Measurements from ENCODE around the gene DIS3L2. TPM values are rescaled to one million over a fixed set of nuclear protein-coding genes. Genes with fewer than 3 reads are reported as not detected.

Gene DIS3L2
- total RNA-seq, 1 experiment from 2014 or later, result 28.5 TPM

DNA sequence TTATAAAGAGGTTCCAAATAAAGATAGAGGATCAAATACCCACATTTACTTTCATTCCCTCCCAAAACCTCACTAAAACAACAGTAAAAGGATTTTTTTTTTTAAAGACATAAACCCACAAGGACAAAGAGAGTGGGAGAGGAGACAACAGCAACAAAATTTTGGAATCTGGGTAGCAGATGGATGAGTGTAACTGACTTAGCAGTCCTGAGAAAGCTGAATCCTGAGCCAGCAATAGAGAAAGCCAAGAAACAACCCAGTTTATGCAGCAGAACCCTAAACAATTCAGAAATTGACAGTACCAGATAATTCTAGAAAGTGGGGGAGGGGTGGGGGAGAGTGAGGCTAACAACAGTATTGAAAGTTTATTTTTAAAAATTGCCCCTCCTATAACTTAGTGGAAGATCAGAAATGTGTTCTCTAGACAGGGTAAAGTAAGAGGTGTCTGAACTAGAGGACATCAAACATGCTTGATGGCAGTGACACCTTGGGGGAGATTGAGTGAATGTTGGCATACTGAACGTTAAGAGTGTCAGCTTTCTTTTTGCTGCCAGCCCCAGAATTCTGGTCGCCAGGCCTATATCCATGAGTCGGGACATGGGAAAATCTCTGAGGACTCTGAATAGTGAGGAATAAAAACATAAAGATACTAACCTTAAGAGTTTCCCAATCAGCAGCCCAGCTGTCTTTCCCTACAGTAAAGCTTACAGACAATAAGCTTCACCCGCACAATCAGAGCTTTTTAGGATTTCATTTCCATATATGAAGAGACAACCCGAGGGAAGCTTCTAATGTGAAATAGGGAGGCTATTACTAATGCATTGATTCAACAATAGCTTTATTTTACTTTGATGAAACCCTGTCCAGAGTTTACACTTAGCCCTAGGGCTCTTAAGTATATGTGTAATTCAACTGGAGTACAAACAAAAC is 289.0 kb downstream of the DIS3L2 start (continued):
- TF ChIP-seq, protein P1, sequence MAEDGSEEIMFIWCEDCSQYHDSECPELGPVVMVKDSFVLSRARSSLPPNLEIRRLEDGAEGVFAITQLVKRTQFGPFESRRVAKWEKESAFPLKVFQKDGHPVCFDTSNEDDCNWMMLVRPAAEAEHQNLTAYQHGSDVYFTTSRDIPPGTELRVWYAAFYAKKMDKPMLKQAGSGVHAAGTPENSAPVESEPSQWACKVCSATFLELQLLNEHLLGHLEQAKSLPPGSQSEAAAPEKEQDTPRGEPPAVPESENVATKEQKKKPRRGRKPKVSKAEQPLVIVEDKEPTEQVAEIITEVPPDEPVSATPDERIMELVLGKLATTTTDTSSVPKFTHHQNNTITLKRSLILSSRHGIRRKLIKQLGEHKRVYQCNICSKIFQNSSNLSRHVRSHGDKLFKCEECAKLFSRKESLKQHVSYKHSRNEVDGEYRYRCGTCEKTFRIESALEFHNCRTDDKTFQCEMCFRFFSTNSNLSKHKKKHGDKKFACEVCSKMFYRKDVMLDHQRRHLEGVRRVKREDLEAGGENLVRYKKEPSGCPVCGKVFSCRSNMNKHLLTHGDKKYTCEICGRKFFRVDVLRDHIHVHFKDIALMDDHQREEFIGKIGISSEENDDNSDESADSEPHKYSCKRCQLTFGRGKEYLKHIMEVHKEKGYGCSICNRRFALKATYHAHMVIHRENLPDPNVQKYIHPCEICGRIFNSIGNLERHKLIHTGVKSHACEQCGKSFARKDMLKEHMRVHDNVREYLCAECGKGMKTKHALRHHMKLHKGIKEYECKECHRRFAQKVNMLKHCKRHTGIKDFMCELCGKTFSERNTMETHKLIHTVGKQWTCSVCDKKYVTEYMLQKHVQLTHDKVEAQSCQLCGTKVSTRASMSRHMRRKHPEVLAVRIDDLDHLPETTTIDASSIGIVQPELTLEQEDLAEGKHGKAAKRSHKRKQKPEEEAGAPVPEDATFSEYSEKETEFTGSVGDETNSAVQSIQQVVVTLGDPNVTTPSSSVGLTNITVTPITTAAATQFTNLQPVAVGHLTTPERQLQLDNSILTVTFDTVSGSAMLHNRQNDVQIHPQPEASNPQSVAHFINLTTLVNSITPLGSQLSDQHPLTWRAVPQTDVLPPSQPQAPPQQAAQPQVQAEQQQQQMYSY (CRISPR knock-in tag; IDR thresholded peaks at IDR 0.05), result no peak

DNA sequence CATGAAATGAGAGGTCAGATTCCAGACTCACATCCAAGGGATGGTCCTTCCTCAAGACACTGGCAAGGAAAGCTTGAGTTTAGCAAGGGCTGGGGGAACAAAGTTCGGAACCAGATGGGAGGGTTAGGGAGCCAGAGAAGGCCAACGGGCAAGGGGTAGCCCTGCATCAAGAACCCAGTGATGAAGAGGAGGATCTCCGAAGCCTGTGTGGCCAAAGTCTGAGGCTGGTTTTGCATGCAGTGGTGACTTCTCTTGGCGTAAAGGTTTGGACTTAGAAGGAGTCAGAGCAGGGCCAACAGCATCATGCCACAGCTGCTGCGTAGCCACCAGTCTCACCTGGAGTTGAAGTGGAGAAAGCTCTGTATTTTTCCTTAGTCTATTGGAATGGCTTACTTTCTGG is 293.5 kb downstream of the DIS3L2 start:
- no peak overlapping the region for H3K27ac Mint-ChIP-seq
- no peaks in the 10 kb centered on the region for H3K27me3 Mint-ChIP-seq (ENCODE audit: low read depth)
- TF ChIP-seq ZNF423 (CRISPR knock-in tag; IDR thresholded peaks at IDR 0.05) (no peak), GRHL2 (CRISPR knock-in tag; IDR thresholded peaks at IDR 0.05; ENCODE audit: insufficient replicate concordance, severe bottlenecking) (no peak)
- TF ChIP-seq, protein P2, sequence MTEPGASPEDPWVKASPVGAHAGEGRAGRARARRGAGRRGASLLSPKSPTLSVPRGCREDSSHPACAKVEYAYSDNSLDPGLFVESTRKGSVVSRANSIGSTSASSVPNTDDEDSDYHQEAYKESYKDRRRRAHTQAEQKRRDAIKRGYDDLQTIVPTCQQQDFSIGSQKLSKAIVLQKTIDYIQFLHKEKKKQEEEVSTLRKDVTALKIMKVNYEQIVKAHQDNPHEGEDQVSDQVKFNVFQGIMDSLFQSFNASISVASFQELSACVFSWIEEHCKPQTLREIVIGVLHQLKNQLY (CRISPR knock-in tag; IDR thresholded peaks at IDR 0.05), result no peak
- TF ChIP-seq, protein P3, sequence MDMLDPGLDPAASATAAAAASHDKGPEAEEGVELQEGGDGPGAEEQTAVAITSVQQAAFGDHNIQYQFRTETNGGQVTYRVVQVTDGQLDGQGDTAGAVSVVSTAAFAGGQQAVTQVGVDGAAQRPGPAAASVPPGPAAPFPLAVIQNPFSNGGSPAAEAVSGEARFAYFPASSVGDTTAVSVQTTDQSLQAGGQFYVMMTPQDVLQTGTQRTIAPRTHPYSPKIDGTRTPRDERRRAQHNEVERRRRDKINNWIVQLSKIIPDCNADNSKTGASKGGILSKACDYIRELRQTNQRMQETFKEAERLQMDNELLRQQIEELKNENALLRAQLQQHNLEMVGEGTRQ (CRISPR knock-in tag; IDR thresholded peaks at IDR 0.05), result no peak
- H3K36me3 Mint-ChIP-seq, result no peaks in the 10 kb centered on the region
- CTCF ChIA-PET, result interaction anchor here (3.4 kb wide), 1 partner anchor 38 kb away, joined by 11 read pairs; no protein-coding TSS in a partner anchor
- POLR2A ChIA-PET, result no interaction called here
- H3K4me3 Mint-ChIP-seq, result no peak overlapping the region
- ATAC-seq, result no peak
- no peaks in the 10 kb centered on the region for H3K4me1 Mint-ChIP-seq
- no peak for DNase-seq (ENCODE audit: low spot score)
- no peaks in the 10 kb centered on the region for H3K9me3 Mint-ChIP-seq

DNA sequence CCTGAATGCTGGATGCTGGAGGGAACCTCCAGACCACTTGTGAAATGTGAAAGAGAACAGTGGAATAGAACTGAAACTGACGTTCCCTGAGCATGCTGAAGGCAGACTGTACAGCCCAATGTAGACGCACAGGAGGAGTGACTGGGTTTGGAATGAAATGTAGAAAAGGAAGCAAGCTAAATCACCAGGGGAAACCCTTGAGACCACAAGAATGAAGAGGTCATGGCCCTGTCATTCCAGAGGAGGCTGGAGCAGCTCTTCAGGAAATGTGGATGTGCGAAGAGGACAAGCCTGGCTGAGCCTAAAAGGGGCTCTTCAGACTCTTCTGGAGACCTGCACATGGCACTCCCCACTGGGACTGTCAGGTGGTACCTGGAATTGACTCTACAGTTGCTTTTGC is 298.6 kb downstream of the DIS3L2 start:
- H3K27ac Mint-ChIP-seq, result no peak overlapping the region
- H3K4me3 Mint-ChIP-seq, result no peak overlapping the region
- no peak for ATAC-seq
- DNase-seq (ENCODE audit: low spot score), result no peak
- no peaks in the 10 kb centered on the region; the same call in 1 of the 2 replicates for H3K4me1 Mint-ChIP-seq
- no peaks in the 10 kb centered on the region for H3K9me3 Mint-ChIP-seq
- POLR2A ChIA-PET, result no interaction called here
- no peaks in the 10 kb centered on the region for H3K36me3 Mint-ChIP-seq
- CTCF ChIA-PET, result no interaction called here
- H3K27me3 Mint-ChIP-seq (ENCODE audit: low read depth), result no peaks in the 10 kb centered on the region; the same call in 1 of the 2 replicates
- TF ChIP-seq, protein P4, sequence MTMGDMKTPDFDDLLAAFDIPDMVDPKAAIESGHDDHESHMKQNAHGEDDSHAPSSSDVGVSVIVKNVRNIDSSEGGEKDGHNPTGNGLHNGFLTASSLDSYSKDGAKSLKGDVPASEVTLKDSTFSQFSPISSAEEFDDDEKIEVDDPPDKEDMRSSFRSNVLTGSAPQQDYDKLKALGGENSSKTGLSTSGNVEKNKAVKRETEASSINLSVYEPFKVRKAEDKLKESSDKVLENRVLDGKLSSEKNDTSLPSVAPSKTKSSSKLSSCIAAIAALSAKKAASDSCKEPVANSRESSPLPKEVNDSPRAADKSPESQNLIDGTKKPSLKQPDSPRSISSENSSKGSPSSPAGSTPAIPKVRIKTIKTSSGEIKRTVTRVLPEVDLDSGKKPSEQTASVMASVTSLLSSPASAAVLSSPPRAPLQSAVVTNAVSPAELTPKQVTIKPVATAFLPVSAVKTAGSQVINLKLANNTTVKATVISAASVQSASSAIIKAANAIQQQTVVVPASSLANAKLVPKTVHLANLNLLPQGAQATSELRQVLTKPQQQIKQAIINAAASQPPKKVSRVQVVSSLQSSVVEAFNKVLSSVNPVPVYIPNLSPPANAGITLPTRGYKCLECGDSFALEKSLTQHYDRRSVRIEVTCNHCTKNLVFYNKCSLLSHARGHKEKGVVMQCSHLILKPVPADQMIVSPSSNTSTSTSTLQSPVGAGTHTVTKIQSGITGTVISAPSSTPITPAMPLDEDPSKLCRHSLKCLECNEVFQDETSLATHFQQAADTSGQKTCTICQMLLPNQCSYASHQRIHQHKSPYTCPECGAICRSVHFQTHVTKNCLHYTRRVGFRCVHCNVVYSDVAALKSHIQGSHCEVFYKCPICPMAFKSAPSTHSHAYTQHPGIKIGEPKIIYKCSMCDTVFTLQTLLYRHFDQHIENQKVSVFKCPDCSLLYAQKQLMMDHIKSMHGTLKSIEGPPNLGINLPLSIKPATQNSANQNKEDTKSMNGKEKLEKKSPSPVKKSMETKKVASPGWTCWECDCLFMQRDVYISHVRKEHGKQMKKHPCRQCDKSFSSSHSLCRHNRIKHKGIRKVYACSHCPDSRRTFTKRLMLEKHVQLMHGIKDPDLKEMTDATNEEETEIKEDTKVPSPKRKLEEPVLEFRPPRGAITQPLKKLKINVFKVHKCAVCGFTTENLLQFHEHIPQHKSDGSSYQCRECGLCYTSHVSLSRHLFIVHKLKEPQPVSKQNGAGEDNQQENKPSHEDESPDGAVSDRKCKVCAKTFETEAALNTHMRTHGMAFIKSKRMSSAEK (CRISPR knock-in tag; IDR thresholded peaks at IDR 0.05; ENCODE audit: borderline replicate concordance), result no peak
- TF ChIP-seq, protein P5, sequence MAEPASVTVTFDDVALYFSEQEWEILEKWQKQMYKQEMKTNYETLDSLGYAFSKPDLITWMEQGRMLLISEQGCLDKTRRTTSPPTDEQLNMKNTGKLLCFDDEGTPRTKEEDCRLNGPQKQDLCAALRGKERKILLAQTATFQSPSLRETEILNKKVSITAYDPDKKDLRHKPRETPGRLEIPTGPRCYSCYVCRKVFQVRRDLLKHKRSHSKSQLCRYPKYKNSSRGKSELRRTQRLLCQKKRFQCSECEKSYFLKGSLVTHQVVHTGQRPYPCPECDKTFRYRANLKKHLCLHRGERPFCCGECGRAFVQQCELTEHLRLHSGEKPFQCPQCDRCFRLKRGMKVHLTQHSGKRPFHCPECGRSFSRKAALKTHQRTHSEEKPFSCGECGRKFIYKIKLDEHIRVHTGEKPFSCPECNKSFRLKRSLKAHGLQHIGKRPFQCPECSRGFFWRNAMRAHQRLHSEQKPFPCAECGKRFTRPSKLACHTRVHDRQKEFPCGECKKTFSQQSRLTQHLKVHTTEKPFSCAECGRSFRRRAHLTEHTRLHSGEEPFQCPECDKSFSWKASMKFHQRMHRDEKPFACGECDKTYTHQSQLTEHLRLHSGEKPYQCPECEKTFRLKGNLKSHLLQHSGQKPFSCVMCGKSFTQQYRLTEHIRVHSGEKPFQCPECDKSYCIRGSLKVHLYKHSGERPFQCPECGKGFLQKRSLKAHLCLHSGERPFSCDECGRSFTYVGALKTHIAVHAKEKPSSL (CRISPR knock-in tag; conservative IDR thresholded peaks at IDR 0.05), result no peak
- TF ChIP-seq ZNF671 (CRISPR knock-in tag; IDR thresholded peaks at IDR 0.05) (no peak), FOXK1 (CRISPR knock-in tag; IDR thresholded peaks at IDR 0.05) (no peak), TP53 (CRISPR knock-in tag; IDR thresholded peaks at IDR 0.05) (no peak), EMX1 (CRISPR knock-in tag; IDR thresholded peaks at IDR 0.05) (no peak), JAZF1 (CRISPR knock-in tag; IDR thresholded peaks at IDR 0.05) (no peak)
- TF ChIP-seq, protein P6, sequence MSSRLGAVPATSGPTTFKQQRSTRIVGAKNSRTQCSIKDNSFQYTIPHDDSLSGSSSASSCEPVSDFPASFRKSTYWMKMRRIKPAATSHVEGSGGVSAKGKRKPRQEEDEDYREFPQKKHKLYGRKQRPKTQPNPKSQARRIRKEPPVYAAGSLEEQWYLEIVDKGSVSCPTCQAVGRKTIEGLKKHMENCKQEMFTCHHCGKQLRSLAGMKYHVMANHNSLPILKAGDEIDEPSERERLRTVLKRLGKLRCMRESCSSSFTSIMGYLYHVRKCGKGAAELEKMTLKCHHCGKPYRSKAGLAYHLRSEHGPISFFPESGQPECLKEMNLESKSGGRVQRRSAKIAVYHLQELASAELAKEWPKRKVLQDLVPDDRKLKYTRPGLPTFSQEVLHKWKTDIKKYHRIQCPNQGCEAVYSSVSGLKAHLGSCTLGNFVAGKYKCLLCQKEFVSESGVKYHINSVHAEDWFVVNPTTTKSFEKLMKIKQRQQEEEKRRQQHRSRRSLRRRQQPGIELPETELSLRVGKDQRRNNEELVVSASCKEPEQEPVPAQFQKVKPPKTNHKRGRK (CRISPR knock-in tag; IDR thresholded peaks at IDR 0.05; ENCODE audit: borderline replicate concordance), result no peak
- TF ChIP-seq, protein P7, sequence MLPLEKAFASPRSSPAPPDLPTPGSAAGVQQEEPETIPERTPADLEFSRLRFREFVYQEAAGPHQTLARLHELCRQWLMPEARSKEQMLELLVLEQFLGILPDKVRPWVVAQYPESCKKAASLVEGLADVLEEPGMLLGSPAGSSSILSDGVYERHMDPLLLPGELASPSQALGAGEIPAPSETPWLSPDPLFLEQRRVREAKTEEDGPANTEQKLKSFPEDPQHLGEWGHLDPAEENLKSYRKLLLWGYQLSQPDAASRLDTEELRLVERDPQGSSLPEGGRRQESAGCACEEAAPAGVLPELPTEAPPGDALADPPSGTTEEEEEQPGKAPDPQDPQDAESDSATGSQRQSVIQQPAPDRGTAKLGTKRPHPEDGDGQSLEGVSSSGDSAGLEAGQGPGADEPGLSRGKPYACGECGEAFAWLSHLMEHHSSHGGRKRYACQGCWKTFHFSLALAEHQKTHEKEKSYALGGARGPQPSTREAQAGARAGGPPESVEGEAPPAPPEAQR (CRISPR knock-in tag; IDR thresholded peaks at IDR 0.05), result no peak

Data from WTC11 (cell line).